Subcutaneous preadipocyte (primary cell): Measurements from ENCODE around the gene PAK1. TPM values are rescaled to one million over a fixed set of nuclear protein-coding genes. Genes with fewer than 3 reads are reported as not detected.

Source experiments
- total RNA-seq: library from RNA; depleted of rRNA; stranded (reverse); fragments of >200 nt; gene quantifications from 2 replicates; pipeline ENCODE4 v1.2.3, GENCODE V29; 2012

PAK1 gene
- 51.4 and 80.0 TPM in 2 replicates for total RNA-seq

DNA sequence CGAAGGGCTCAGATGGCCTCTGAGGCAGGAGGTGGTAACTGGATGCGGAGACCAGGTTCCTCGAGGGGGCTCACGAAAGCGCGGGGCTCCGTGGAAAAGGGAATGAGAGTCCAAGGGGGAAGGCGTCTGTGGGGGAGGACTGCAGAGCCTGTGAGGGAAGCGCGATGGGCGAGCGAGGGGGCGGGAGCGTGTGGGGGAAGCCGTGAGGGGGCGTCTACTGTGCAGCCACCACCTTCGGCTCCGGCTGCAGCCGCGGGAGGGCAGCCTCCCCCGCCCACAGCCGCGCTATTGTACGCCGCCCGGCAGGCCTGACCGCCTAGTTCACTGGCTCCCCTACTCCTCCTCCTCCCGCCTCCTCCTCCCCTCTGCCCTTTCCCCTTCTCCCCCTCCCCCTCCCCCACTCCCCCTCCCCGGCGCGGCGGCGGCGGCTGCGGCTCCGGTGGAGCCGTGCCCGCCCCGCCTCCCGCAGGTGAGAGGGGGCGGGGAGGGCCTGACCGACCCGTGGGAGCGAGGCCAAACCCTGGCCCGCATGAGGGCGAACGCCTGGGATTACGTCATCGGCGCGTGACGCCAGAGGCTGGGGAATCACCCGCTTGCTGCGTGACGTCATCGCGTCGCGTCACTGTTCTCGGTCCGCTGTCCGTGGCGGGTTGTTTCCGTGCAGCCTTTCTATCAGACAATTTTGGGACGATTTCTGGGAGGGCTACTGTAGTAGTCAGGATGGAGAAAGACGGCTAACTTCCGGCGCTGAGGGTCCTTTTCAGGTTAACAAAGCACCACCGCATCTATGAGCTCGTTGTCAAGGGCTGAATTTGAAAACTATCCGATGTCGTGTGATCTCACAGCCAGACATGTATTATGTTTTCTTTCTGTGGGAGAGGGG lies at the start of gene PAK1:
Gene PAK1, minus strand, starts transcription at position 294 of the 883 bp plus-strand sequence. CDS start 81,574 bp downstream, outside the sequence.

GRCh38 chr11:77301510-77301909 lies 172.4 kb downstream of the PAK1 start, which contains the start of gene GDPD4:
Gene GDPD4 (minus strand): TSS chr11:77301686. CDS start chr11:77285137, 16,549 bp downstream.

Other genes with a start within 250 kb of the PAK1 start
- gene GDPD4, start 172.4 kb downstream of the PAK1 start, total RNA-seq, result not detected in 2 replicates
- gene AQP11, start 115.9 kb upstream of the PAK1 start, total RNA-seq, result 0.59 and 1.1 TPM in 2 replicates
- gene CLNS1A, start 163.7 kb upstream of the PAK1 start, total RNA-seq, result 123 and 145 TPM in 2 replicates